Mammary epithelial cell (primary cell): ENCODE data around the gene ZC3H4.

Experiments
- CTCF ChIP-seq, 2 donors: IDR thresholded peaks in 1 of 2; conservative IDR thresholded peaks in 1 of 2; 2 replicates each; pipeline ENCODE4 v1.5.1; 2011 to 2012; ENCODE audit warnings: inconsistent platforms in 2 of 2, low read length in 2 of 2, mild to moderate bottlenecking in 2 of 2, control low read depth in 1 of 2, low read depth in 1 of 2; ENCODE audit not compliant: insufficient read depth in 1 of 2; ENCODE audit errors: extremely low read depth in 1 of 2
- EZH2 ChIP-seq: IDR thresholded peaks from 2 replicates; pipeline ENCODE4 v1.6.1; 2012; ENCODE audit warnings: low read length, inconsistent platforms, borderline replicate concordance

GRCh38 chr19:47099576-47100050 lies 14.0 kb downstream of the ZC3H4 start:
- TF ChIP-seq EZH2 (no peak), CTCF (conservative IDR thresholded peaks at IDR 0.05 in 1 of 2, IDR thresholded peaks at IDR 0.05 in 1 of 2; ENCODE audit: extremely low read depth in 1 of 2, insufficient read depth in 1 of 2, low read depth in 1 of 2, low read length in 2 of 2) (no peak)
